PC-3 (cell line): ENCODE measurements around the gene KRTAP1-3. TPM values are rescaled to one million over a fixed set of nuclear protein-coding genes. Genes with fewer than 3 reads are reported as not detected.

ENCODE experiments used
- ATAC-seq: fragments of 200-7000 bp; cut with Tn5 transposase; 2 replicates; pipeline ENCODE4 v1.9.1; 2020; ENCODE audit warnings: mild to moderate bottlenecking, moderate library complexity
- BruUV-seq: library from RNA; stranded (reverse); fragments of 400-500 nt; replicated peaks from 2 replicates; lab custom pipeline; 2021; lab: Mats Ljungman, UMichigan
- CTCF ChIA-PET: fragments of 300-600 bp; sonication (Branson Sonifier 250); formaldehyde crosslinking; loops from one replicate; lab custom pipeline; 2022; ENCODE audit warnings: antibody characterized with exemption; lab: Charles Lee
- POLR2A ChIA-PET: fragments of 300-600 bp; sonication (Branson Sonifier 250); formaldehyde crosslinking; loops from one replicate; lab custom pipeline; 2022; ENCODE audit warnings: antibody characterized with exemption; ENCODE audit not compliant: unreplicated experiment; lab: Charles Lee
- DNase-seq: peaks from one replicate; pipeline ENCODE4 v3.0.0-alpha.2; 2015
- H2AFZ ChIP-seq: fragments of 300-600 bp; sonication (generic); 2 replicates; pipeline ENCODE4 v1.6.0; 2016; ENCODE audit warnings: antibody characterized with exemption, low read length
- H3F3A ChIP-seq: fragments of 300-600 bp; sonication (generic); one replicate; pipeline ENCODE4 v1.6.0; 2017; ENCODE audit warnings: antibody characterized with exemption, low read length, control low read depth, mild to moderate bottlenecking; ENCODE audit not compliant: unreplicated experiment
- H3K27ac ChIP-seq: fragments of 300-600 bp; sonication (generic); 2 replicates; pipeline ENCODE4 v1.5.1; 2016; ENCODE audit warnings: mild to moderate bottlenecking, low read length
- H3K27me3 ChIP-seq: fragments of 300-600 bp; sonication (generic); 2 replicates; pipeline ENCODE4 v1.6.1; 2016; ENCODE audit warnings: low read length, mixed read lengths
- H3K36me3 ChIP-seq: fragments of 300-600 bp; sonication (generic); 2 replicates; pipeline ENCODE4 v1.6.1; 2016; ENCODE audit warnings: low read depth, mixed run types, low read length, mixed read lengths
- H3K4me1 ChIP-seq: fragments of 300-600 bp; sonication (generic); 2 replicates; pipeline ENCODE4 v1.5.1; 2016; ENCODE audit warnings: low read length; ENCODE audit not compliant: insufficient read depth
- H3K4me2 ChIP-seq: fragments of 300-600 bp; sonication (generic); 2 replicates; pipeline ENCODE4 v1.6.0; 2016; ENCODE audit warnings: low read length
- H3K4me3 ChIP-seq: fragments of 300-600 bp; sonication (generic); 2 replicates; pipeline ENCODE4 v1.5.1; 2016; ENCODE audit warnings: mild to moderate bottlenecking, low read length, mixed read lengths
- H3K79me2 ChIP-seq: fragments of 300-600 bp; sonication (generic); 2 replicates; pipeline ENCODE4 v1.6.1; 2017; ENCODE audit warnings: low read length, mixed read lengths
- H3K9ac ChIP-seq: fragments of 300-600 bp; sonication (generic); 2 replicates; pipeline ENCODE4 v1.6.0; 2016; ENCODE audit warnings: mild to moderate bottlenecking, low read length
- H3K9me2 ChIP-seq: fragments of 300-600 bp; sonication (generic); replicated peaks from 2 replicates; pipeline ENCODE4 v1.6.1; 2016; ENCODE audit warnings: mixed run types, low read length, mixed read lengths
- H3K9me3 ChIP-seq: fragments of 300-600 bp; sonication (generic); 2 replicates; pipeline ENCODE4 v1.6.1; 2016; ENCODE audit warnings: low read length, mixed read lengths
- H4K20me1 ChIP-seq: fragments of 300-600 bp; sonication (generic); 2 replicates; pipeline ENCODE4 v1.6.1; 2016; ENCODE audit warnings: low read length, mixed read lengths
- EZH2 ChIP-seq: fragments of 300-600 bp; sonication (generic); IDR thresholded peaks from one replicate; pipeline ENCODE4 v1.6.1; 2017; ENCODE audit warnings: antibody characterized with exemption, mild to moderate bottlenecking, low read length; ENCODE audit not compliant: unreplicated experiment
- EZH2phosphoT487 ChIP-seq: fragments of 300-600 bp; sonication (generic); IDR thresholded peaks from 2 replicates; pipeline ENCODE4 v1.6.1; 2018; ENCODE audit warnings: mild to moderate bottlenecking, antibody characterized with exemption, low read length, borderline replicate concordance
- intact Hi-C: fragments of 100-400 bp; cut with micrococcal nuclease; formaldehyde crosslinking; loops from 2 replicates; pipeline ENCODE4 v1.9.0; 2023
- total RNA-seq: library from RNA; depleted of rRNA; stranded (reverse); fragments of >200 nt; gene quantifications from 2 replicates; pipeline ENCODE4 v1.2.3, GENCODE V29; 2014
- TF ChIP-seq, protein P1 (sequence below): fragments of 300-600 bp; sonication (generic); conservative IDR thresholded peaks from 2 replicates; pipeline ENCODE4 v1.5.1; 2017; ENCODE audit warnings: antibody characterized with exemption, low read depth, mild to moderate bottlenecking, low read length

The KRTAP1-3 gene
- total RNA-seq, 1 experiment from 2014 or later: not detected

DNA sequence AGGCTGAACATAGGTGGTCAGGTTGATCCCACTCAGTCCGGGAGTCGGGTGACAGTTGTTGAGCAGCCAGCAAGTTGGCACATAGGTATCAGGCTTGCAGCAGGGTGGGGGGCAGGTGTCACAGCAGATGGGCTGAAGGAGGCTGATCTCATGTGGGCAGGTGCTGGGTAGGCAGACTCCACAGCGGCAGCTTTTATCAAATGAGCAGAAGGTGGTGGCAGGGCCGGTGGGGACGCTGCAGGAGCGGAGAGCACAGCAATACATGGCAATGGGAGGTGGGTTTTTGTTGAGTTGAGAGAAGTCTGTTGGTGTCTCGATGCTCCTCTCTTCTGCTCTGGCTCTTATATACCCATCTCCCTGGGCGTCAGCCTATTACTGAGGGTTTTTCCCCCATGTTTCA is 25.9 kb downstream of the KRTAP1-3 start, which contains the start of gene KRTAP3-1:
Gene KRTAP3-1, minus strand, starts transcription at position 318 of the 400 bp plus-strand sequence. Its CDS starts 54 bp downstream, at position 264.
- DNase-seq (no peak), ATAC-seq (no peak)
- H3K79me2 ChIP-seq: no peaks in the 10 kb centered on the region
- H3K27me3 ChIP-seq: no peaks in the 10 kb centered on the region
- POLR2A ChIA-PET: no interaction called here
- no TSS peak for BruUV-seq
- peaks cover 40% of the 10 kb centered on the region for H3K4me1 ChIP-seq
- no peak within 1 kb of the TSS for H3K9ac ChIP-seq
- H3K36me3 ChIP-seq: no peaks in the 10 kb centered on the region
- H3K27ac ChIP-seq: peak within 1 kb of the TSS; percentile 28
- CTCF ChIA-PET: no interaction called here
- H3K4me2 ChIP-seq: peak within 1 kb of the TSS; percentile 31
- no peak within 1 kb of the TSS for H3K4me3 ChIP-seq
- H3K9me2 ChIP-seq: no peaks in the 10 kb centered on the region
- intact Hi-C loops: loop anchor here (10.0 kb wide), 2 partner anchors 56 to 94 kb away; partner anchors contain the start of genes KRTAP2-3 and KRTAP2-4
- no peaks in the 10 kb centered on the region for H3K9me3 ChIP-seq
- peaks cover 5% of the 10 kb centered on the region for H3F3A ChIP-seq
- H4K20me1 ChIP-seq: no peaks in the 10 kb centered on the region
- TF ChIP-seq EZH2 (no peak), EZH2phosphoT487 (no peak)
- TF ChIP-seq, protein P1, sequence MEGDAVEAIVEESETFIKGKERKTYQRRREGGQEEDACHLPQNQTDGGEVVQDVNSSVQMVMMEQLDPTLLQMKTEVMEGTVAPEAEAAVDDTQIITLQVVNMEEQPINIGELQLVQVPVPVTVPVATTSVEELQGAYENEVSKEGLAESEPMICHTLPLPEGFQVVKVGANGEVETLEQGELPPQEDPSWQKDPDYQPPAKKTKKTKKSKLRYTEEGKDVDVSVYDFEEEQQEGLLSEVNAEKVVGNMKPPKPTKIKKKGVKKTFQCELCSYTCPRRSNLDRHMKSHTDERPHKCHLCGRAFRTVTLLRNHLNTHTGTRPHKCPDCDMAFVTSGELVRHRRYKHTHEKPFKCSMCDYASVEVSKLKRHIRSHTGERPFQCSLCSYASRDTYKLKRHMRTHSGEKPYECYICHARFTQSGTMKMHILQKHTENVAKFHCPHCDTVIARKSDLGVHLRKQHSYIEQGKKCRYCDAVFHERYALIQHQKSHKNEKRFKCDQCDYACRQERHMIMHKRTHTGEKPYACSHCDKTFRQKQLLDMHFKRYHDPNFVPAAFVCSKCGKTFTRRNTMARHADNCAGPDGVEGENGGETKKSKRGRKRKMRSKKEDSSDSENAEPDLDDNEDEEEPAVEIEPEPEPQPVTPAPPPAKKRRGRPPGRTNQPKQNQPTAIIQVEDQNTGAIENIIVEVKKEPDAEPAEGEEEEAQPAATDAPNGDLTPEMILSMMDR: no peak
- no peak within 1 kb of the TSS for H2AFZ ChIP-seq

DNA sequence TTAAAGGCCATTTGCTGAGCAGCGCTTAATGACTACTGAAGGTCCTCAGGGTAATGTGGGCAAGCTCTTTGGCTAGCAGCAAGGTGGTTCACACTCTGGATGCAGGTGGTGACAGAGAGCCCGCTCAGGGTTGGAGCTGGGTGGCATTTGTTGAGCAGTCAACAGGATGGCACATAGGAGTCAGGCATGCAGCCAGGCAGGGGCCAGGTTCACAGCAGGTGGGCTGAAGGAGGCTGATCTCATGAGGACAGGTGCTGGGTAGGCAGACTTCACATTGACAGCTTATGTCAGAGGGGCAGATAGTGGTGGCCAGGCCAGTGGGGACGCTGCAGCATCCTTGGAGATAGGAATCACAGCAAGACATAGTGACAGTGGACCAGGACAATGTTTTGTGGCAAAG is 30.3 kb downstream of the KRTAP1-3 start:
- no peaks in the 10 kb centered on the region for H3K79me2 ChIP-seq
- no peaks in the 10 kb centered on the region for H3K9me3 ChIP-seq
- no TSS peak for BruUV-seq
- H3K27me3 ChIP-seq: no peaks in the 10 kb centered on the region
- H3F3A ChIP-seq: no peaks in the 10 kb centered on the region
- DNase-seq (no peak), ATAC-seq (no peak)
- H2AFZ ChIP-seq: no peak overlapping the region
- POLR2A ChIA-PET: no interaction called here
- H3K4me1 ChIP-seq: peaks cover 32% of the 10 kb centered on the region
- no peak overlapping the region for H3K4me2 ChIP-seq
- CTCF ChIA-PET: no interaction called here
- H4K20me1 ChIP-seq: no peaks in the 10 kb centered on the region
- H3K36me3 ChIP-seq: no peaks in the 10 kb centered on the region
- no peak overlapping the region for H3K4me3 ChIP-seq
- H3K9me2 ChIP-seq: no peaks in the 10 kb centered on the region
- intact Hi-C loops: loop anchor here (10.0 kb wide), 2 partner anchors 60 to 90 kb away; partner anchors contain the start of genes KRTAP2-3 and KRTAP2-4
- H3K9ac ChIP-seq: no peak overlapping the region
- no peak for TF ChIP-seq EZH2
- TF ChIP-seq, protein P1: no peak
- no peak overlapping the region for H3K27ac ChIP-seq

DNA sequence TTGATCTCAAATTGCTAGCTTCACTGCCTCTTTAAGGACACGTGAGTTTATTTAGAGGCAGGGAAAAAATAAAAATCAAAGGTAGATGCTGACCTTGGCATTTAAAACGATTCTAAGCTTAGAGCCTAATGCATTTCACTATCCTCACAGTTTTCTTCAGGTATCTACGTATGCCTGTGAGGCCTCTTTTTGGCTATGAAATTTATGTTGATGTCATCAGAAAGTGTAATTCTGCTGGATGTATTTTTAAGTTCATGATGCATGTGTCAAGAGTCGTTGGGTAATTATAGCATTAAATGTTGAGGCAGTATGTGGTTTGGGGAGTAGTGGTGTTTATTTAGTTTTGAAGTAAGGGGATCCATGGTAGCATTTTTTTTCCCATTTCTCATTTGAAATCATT is 30.7 kb downstream of the KRTAP1-3 start:
- Histone ChIP-seq H3K9me3 (no peaks in the 10 kb centered on the region), H3K4me2 (no peak overlapping the region), H3K9me2 (no peaks in the 10 kb centered on the region), H3K9ac (no peak overlapping the region), H2AFZ (no peak overlapping the region), H3K4me1 (peaks cover 28% of the 10 kb centered on the region), H3K27ac (no peak overlapping the region), H3K27me3 (no peaks in the 10 kb centered on the region), H4K20me1 (no peaks in the 10 kb centered on the region), H3K79me2 (no peaks in the 10 kb centered on the region), H3K36me3 (no peaks in the 10 kb centered on the region), H3K4me3 (no peak overlapping the region), H3F3A (no peaks in the 10 kb centered on the region)
- TF ChIP-seq EZH2phosphoT487 (no peak), EZH2 (no peak)
- TF ChIP-seq, protein P1: no peak
- ATAC-seq (no peak), DNase-seq (no peak)
- ChIA-PET CTCF (no interaction called here), POLR2A (no interaction called here)
- intact Hi-C loops: loop anchor here (10.0 kb wide), 2 partner anchors 61 to 89 kb away; partner anchors contain the start of genes KRTAP2-3 and KRTAP2-4
- BruUV-seq: no TSS peak
